Stimulated activated naive CD8-positive, alpha-beta T cell treated with anti-CD3 and anti-CD28 coated beads, Interleukin-15, amount 100 ng/mL, for 72 hours (primary cell): ENCODE measurements around the gene TRAPPC2L.

ENCODE experiments used
- ATAC-seq: fragments of 150-1000 bp; cut with Tn5 transposase; 2 replicates; pipeline ENCODE4 v1.10.0; 2021; ENCODE audit warnings: mild to moderate bottlenecking, moderate library complexity
- DNase-seq, 2 donors: peaks; one replicate each; pipeline ENCODE4 v3.0.0; 2021 to 2022
- H3K27ac Mint-ChIP-seq, 2 donors: one replicate each; pipeline ENCODE4 v1.8.0; 2022; ENCODE audit warnings: mild to moderate bottlenecking in 2 of 2, mixed read lengths in 2 of 2, moderate library complexity in 2 of 2
- H3K27me3 Mint-ChIP-seq: one replicate; pipeline ENCODE4 v1.8.0; 2022; ENCODE audit warnings: mixed read lengths
- H3K4me1 Mint-ChIP-seq: one replicate; pipeline ENCODE4 v1.8.0; 2022; ENCODE audit warnings: mild to moderate bottlenecking, mixed read lengths
- H3K4me3 Mint-ChIP-seq, 2 donors: one replicate each; pipeline ENCODE4 v1.8.0; 2022; ENCODE audit warnings: mild to moderate bottlenecking in 2 of 2, mixed read lengths in 2 of 2, moderate library complexity in 1 of 2
- H3K9me3 Mint-ChIP-seq, 2 donors: one replicate each; pipeline ENCODE4 v1.8.0; 2022; ENCODE audit warnings: mixed read lengths in 2 of 2

The TRAPPC2L gene

DNA sequence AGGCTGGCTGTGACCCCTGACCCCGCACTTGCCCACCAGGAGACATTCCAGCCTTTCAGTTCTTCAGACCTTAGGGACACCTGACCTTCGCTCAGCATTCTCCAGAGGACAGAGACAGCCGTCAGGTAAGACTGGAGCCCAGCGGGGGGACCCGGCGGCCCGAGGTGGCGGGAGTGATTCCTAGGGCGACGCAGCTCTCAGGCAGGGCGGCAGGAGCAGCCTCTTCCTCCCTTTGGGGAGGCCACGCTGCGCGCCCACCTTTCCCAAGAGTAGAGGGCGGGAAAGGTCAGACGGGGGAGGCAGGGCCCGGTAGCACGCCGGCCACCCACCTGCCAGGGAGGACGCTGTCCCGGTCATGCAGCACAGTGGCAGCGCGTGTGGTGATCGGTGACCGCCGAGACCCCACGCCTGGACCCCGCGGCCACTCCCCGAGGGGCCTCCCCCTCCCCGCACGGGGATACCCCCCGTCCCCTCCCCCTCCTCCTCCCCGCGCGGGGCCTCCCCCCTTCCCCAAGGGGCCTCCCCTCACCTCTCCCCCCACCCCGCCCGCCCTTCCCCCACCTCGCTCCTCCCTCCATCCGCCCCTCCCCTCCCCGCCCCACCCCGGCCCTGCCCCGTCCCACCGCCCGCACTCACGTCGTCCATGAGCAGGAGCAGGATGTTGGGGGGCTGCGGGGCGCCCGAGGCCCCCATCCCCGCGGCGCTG is 652 bp upstream of the TRAPPC2L start:
- Mint-ChIP-seq H3K4me3 (peak overlapping the region; percentile 91 to 100), H3K27ac (peak overlapping the region in 1 of 2 donors; percentile 6), H3K9me3 (no peaks in the 10 kb centered on the region), H3K27me3 (no peaks in the 10 kb centered on the region), H3K4me1 (peaks cover 39% of the 10 kb centered on the region)
- ATAC-seq (peak; percentile 64), DNase-seq (peak in 1 of 2 donors; percentile 20)

DNA sequence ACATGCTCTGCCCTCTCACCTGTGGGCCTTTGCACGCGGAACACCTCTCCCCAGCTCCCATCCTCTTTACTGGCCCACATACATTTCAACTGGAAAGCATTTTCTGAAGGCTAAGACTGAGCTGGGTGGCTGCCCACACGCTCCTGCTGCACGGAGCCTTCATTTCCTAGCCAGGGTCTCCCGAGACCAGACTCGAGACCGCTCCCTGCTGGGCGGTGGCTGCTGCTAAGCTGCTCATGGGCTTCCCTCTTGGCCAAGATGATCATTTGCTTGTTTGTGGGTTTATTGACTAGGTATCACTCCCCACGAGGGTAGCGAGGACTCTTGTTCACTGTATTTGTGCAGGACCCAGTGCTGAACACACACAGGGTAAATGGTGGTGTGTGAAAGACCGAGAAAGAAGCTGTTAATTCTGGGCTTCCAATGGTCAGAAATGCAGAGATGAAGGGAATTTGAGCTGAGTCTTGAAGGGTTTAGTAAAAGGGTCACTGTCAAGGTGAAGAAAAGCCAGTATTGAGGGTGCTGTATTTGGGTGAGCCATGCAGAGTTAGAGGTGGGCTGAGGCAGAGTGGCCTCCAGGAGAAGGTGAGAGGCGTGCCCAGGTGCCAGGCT is 907 bp downstream of the TRAPPC2L start:
- peaks cover 39% of the 10 kb centered on the region for H3K4me1 Mint-ChIP-seq
- ATAC-seq (peak; percentile 73), DNase-seq (peak; percentile 66 to 77)

GRCh38 chr16:88859381-88860091 is 2.6 kb downstream of the TRAPPC2L start:
- Mint-ChIP-seq H3K4me3 (no peak overlapping the region), H3K4me1 (peaks cover 31% of the 10 kb centered on the region), H3K9me3 (no peaks in the 10 kb centered on the region), H3K27me3 (no peaks in the 10 kb centered on the region), H3K27ac (no peak overlapping the region)
- ATAC-seq (no peak), DNase-seq (no peak)

More for the DNA sequence above, 907 bp downstream of the TRAPPC2L start:
- H3K9me3 Mint-ChIP-seq, result no peaks in the 10 kb centered on the region
- H3K4me3 Mint-ChIP-seq, result peak overlapping the region; percentile 91 to 100
- H3K27me3 Mint-ChIP-seq, result no peaks in the 10 kb centered on the region
- H3K27ac Mint-ChIP-seq, result peak overlapping the region; percentile 86 to 98

- no peaks in the 10 kb centered on the region for H3K27me3 Mint-ChIP-seq
- no peak for ATAC-seq
- H3K9me3 Mint-ChIP-seq, result no peaks in the 10 kb centered on the region
- H3K4me1 Mint-ChIP-seq, result peaks cover 14% of the 10 kb centered on the region
- DNase-seq, result no peak
- no peak overlapping the region for H3K27ac Mint-ChIP-seq
- no peak overlapping the region for H3K4me3 Mint-ChIP-seq
These were observed 4.4 kb downstream of the TRAPPC2L start for GRCh38 chr16:88861359-88861758.

GRCh38 chr16:88862968-88863367 is 6.0 kb downstream of the TRAPPC2L start:
- DNase-seq (no peak), ATAC-seq (no peak)
- no peaks in the 10 kb centered on the region for H3K9me3 Mint-ChIP-seq
- H3K27ac Mint-ChIP-seq, result no peak overlapping the region
- H3K4me1 Mint-ChIP-seq, result peaks cover 8% of the 10 kb centered on the region
- no peaks in the 10 kb centered on the region for H3K27me3 Mint-ChIP-seq
- no peak overlapping the region for H3K4me3 Mint-ChIP-seq

DNA sequence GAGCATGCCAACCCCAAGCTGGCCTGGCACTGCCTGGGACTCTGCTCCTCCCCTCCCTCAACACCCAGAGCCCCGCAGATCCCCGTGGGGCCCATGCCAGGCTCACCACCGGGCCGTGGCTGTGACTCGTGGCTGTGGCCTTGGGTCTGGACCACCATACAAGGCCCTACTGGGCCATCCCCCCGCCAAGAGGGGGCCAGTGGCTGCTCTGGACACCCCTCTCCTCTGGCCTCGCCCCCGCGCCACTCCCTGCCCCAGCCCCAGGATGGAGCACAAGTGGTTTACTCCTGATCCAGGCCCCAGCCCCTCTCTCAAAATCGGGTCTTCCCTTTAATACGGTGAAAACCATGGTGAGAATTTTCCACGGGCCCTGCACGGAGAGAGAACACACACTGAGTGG is 6.5 kb downstream of the TRAPPC2L start:
- H3K4me1 Mint-ChIP-seq, result peaks cover 4% of the 10 kb centered on the region
- no peak overlapping the region for H3K4me3 Mint-ChIP-seq
- no peaks in the 10 kb centered on the region for H3K27me3 Mint-ChIP-seq
- ATAC-seq, result no peak
- H3K9me3 Mint-ChIP-seq, result no peaks in the 10 kb centered on the region
- DNase-seq, result no peak
- H3K27ac Mint-ChIP-seq, result no peak overlapping the region

DNA sequence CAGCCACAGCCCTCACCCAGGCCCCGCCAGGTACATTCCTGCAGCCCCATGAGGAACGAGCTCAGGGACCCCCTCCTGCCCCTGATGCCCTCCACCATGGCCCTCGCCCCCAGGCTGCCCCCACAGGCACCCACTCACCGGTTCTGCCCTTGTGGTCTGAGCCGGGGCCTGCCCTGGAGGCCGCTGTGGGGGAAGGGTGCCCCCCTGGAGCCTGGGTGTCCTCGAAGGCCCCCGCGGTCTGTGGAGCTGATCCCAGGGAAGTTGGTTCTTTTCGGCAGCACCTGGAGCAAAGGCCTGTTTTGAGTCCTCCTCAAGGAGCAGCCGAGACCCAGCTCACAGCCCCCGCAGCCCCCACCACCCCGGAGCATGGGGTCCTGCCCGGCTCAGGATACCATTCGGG is 7.2 kb downstream of the TRAPPC2L start:
- H3K9me3 Mint-ChIP-seq, result no peaks in the 10 kb centered on the region
- no peak overlapping the region for H3K27ac Mint-ChIP-seq
- DNase-seq, result no peak
- ATAC-seq, result peak; percentile 38
- peaks cover under 1% of the 10 kb centered on the region for H3K27me3 Mint-ChIP-seq
- no peak overlapping the region for H3K4me3 Mint-ChIP-seq
- H3K4me1 Mint-ChIP-seq, result no peaks in the 10 kb centered on the region

GRCh38 chr16:88864521-88864920 is 7.6 kb downstream of the TRAPPC2L start:
- no peaks in the 10 kb centered on the region for H3K4me1 Mint-ChIP-seq
- ATAC-seq (peak; percentile 26), DNase-seq (no peak)
- H3K9me3 Mint-ChIP-seq, result no peaks in the 10 kb centered on the region
- no peak overlapping the region for H3K4me3 Mint-ChIP-seq
- no peak overlapping the region for H3K27ac Mint-ChIP-seq
- peaks cover 5% of the 10 kb centered on the region for H3K27me3 Mint-ChIP-seq

DNA sequence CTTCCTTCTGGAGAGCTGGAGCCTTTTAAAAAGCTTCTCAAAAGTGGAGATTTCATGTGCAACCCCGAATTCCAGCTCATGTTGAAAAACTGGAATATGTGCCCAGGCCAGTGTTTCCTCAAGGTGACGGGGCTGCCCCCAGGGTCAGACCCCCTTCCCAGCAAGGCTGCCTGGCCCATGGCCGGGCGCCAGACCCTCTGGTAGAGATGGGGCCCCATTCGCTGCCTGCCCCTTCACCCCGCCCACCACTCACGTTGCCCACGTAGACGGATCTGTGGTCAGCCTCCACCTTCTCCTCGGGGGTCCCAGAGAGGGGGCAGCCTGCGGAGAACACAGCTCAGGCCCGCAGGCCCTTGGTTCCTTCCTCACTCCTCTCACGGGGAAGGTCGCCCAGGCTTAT is 8.4 kb downstream of the TRAPPC2L start:
- no peak overlapping the region for H3K4me3 Mint-ChIP-seq
- DNase-seq (no peak), ATAC-seq (no peak)
- peaks cover 13% of the 10 kb centered on the region for H3K27me3 Mint-ChIP-seq
- H3K9me3 Mint-ChIP-seq, result no peaks in the 10 kb centered on the region
- peaks cover under 1% of the 10 kb centered on the region for H3K4me1 Mint-ChIP-seq
- no peak overlapping the region for H3K27ac Mint-ChIP-seq

DNA sequence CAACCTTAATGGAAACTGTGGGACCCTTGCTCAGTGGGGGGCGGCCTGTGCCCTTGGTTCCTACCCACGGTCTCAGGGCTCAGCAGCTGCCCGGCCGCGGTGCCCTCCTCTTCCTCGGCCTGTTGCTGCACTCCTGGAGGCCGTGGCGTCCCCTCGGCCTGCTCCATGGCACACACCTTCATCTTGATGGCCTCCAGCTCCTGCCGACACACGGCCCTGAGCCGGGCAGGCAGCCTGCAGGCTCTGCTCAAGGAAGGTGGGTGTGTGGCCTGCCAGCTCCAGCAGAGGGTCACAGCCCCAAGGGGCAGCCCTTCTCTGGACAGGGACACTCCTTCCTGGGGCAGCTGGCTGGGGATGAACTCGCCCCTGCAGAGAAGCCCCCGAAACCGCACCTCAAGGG is 8.8 kb downstream of the TRAPPC2L start:
- Mint-ChIP-seq H3K4me3 (no peak overlapping the region), H3K27ac (no peak overlapping the region), H3K4me1 (peaks cover 5% of the 10 kb centered on the region), H3K27me3 (peaks cover 17% of the 10 kb centered on the region), H3K9me3 (no peaks in the 10 kb centered on the region)
- no peak for DNase-seq
- no peak for ATAC-seq

DNA sequence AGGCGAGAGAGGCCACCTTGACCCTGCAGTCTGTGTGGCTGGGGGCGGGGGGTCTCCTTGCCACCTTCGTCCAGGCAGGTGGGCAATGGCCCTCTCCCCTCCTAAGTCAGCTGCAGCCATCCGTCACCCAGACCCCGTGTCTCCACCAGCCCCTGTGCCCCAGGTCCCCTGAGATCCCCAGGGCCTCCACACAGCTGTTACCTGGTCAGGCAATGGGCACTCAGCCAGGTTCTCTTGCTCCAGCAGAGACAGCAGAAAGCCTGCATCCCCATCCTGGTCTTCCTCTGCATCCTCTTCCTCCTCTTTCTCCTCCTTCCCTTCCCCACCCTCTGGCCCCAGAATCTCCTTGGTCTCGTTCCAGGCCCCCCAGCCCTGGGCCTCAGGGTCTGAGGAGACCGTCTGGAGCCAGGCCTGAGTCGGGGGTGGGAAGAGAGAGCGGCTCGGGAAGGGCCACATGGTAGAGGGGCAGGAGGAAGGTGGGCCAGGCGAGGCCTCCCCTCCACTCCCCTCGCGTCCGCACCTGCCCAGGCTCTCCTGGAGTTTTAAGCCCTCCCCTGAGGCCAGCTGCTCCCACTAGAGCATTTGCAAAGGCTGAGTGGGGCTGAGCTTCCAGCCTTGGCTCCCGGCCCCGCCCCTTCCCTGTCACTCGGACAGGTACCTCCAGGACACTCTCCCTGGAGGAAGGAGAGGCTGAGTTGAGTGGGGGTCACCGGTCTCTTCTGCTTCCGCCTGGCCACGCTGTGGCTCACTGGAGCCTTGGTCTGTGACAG is 9.4 kb downstream of the TRAPPC2L start, which contains the start of gene PABPN1L:
TSS of gene PABPN1L (minus strand) at position 510 of the 770 bp plus-strand sequence. CDS start at position 456, 54 bp downstream.
- ATAC-seq (no peak), DNase-seq (no peak)
- H3K9me3 Mint-ChIP-seq, result no peaks in the 10 kb centered on the region
- H3K27ac Mint-ChIP-seq, result peak within 1 kb of the TSS in 1 of 2 donors; percentile 12
- no peak within 1 kb of the TSS for H3K4me3 Mint-ChIP-seq
- peaks cover 23% of the 10 kb centered on the region for H3K27me3 Mint-ChIP-seq
- peaks cover 11% of the 10 kb centered on the region for H3K4me1 Mint-ChIP-seq

DNA sequence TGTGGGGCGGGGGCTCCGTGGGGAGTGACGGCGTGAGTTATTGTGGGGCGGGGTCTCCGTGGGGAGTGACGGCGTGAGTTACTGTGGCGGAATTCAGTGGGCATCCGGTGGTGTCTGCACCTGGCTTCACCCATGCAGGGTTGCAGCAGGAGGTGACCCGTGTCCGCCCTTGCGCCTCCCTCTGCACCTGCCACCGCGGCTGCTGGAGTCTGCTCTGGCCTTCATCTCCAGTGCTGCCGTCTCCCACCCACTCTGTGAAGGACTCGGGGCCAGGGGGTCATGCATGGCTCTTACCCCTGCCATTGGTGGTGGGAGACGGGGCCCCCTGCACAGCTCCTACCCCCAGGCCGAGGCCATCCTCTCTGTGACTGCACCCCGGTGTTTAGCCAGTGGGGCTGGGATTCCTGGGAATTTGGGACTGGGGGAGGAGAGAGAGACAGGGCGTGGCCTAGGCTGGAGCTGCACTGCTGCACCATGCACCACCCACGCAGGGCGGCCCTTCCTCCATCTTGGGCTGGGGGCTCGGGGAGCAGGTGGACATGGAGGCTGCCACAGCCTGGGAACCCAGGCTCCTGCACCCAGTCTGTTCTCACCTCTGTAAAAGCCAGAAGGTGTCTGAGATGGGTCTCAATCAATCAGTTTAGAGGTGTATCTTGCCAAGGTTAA is 10.8 kb downstream of the TRAPPC2L start:
- H3K27ac Mint-ChIP-seq, result no peak overlapping the region
- no peaks in the 10 kb centered on the region for H3K9me3 Mint-ChIP-seq
- peaks cover 36% of the 10 kb centered on the region for H3K27me3 Mint-ChIP-seq
- peaks cover 13% of the 10 kb centered on the region for H3K4me1 Mint-ChIP-seq
- DNase-seq (no peak), ATAC-seq (no peak)
- no peak overlapping the region for H3K4me3 Mint-ChIP-seq

DNA sequence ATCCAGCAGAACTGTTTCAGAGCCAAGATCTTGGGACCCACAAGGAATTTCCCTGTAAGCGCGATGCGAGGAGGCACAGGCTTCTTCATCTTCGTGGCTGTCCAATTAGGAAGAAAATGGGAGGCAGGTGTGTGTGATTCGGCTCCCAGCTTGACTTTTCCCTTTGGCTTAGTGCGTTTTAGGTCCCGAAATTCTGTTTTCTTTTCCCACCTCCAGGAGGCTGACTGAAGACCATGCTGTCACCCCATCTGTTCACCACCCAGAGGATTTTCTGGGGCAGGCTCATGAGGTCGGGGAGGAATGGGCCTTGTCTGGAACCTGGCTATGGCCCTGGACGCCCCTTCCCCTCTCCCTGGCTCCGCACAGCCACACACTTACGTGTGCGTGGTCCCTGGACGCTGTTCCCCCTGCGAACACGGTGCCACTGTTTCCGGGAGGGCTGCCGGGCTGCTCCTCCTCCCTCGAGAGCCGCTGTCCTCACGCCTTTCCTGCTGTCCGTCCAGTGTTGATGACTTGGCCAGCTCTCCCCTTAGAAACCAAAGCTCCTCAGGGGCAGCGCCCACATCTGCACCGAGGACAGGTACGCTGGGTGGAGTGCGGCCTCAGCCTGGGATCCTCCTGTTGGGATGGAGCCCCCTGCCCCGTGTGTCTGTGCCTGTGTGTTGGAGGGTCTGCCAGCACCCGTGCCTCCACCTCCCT is 12.2 kb downstream of the TRAPPC2L start:
- H3K27ac Mint-ChIP-seq, result no peak overlapping the region
- peaks cover 13% of the 10 kb centered on the region for H3K4me1 Mint-ChIP-seq
- no peak overlapping the region for H3K4me3 Mint-ChIP-seq
- ATAC-seq (no peak), DNase-seq (no peak)
- no peaks in the 10 kb centered on the region for H3K9me3 Mint-ChIP-seq
- H3K27me3 Mint-ChIP-seq, result peaks cover 36% of the 10 kb centered on the region

- peaks cover 36% of the 10 kb centered on the region for H3K27me3 Mint-ChIP-seq
- H3K9me3 Mint-ChIP-seq, result no peaks in the 10 kb centered on the region
These were observed 12.7 kb downstream of the TRAPPC2L start for GRCh38 chr16:88869673-88869980.

More at GRCh38 chr16:88869673-88869980, 12.7 kb downstream of the TRAPPC2L start:
- H3K4me1 Mint-ChIP-seq, result peaks cover 13% of the 10 kb centered on the region
- DNase-seq, result no peak
- H3K27ac Mint-ChIP-seq, result no peak overlapping the region
- H3K4me3 Mint-ChIP-seq, result no peak overlapping the region
- ATAC-seq, result no peak
